H1 (cell line): ENCODE measurements around the gene OST4. TPM values are rescaled to one million over a fixed set of nuclear protein-coding genes. Genes with fewer than 3 reads are reported as not detected.

Experiments
- CTCF ChIA-PET: fragments of 300-600 bp; sonication (Branson Sonifier 250); formaldehyde crosslinking; loops from one replicate; lab custom pipeline; 2021; ENCODE audit not compliant: partially characterized antibody; lab: Charles Lee
- POLR2A ChIA-PET: fragments of 300-600 bp; sonication (Branson Sonifier 250); formaldehyde crosslinking; loops from one replicate; lab custom pipeline; 2021; ENCODE audit warnings: inconsistent platforms; ENCODE audit not compliant: partially characterized antibody; lab: Charles Lee
- DNase-seq, 2 experiments: peaks; one replicate each; pipeline versions ENCODE4 v3.0.0 to v3.0.0-alpha.2; 2010 to 2022; ENCODE audit warnings: low spot score in 2 of 2, low read depth in 1 of 2, mixed read lengths in 1 of 2
- FAIRE-seq: peaks from 2 replicates; lab custom pipeline; 2011; peaks lifted over from hg19 to GRCh38; lab: Jason Lieb, UNC
- H2AFZ ChIP-seq: 2 replicates; pipeline ENCODE4 v1.8.1; 2012; ENCODE audit warnings: low read length, inconsistent platforms
- H2AK5ac ChIP-seq: 2 replicates; pipeline ENCODE4 v1.6.1; 2013; ENCODE audit warnings: low read depth, low read length
- H2BK120ac ChIP-seq: replicated peaks from 2 replicates; pipeline ENCODE3; 2013; ENCODE audit warnings: low read depth, low read length, inconsistent platforms
- H2BK12ac ChIP-seq: 2 replicates; pipeline ENCODE4 v1.6.1; 2013; ENCODE audit warnings: low read depth, low read length
- H2BK15ac ChIP-seq: 2 replicates; pipeline ENCODE4 v1.6.1; 2013; ENCODE audit warnings: low read length
- H2BK20ac ChIP-seq: 2 replicates; pipeline ENCODE4 v1.6.1; 2013; ENCODE audit warnings: low read length
- H2BK5ac ChIP-seq: 2 replicates; pipeline ENCODE4 v1.6.1; 2013; ENCODE audit warnings: low read depth, low read length
- H3K14ac ChIP-seq: 2 replicates; pipeline ENCODE4 v1.6.1; 2013; ENCODE audit warnings: inconsistent platforms; ENCODE audit not compliant: insufficient read length
- H3K18ac ChIP-seq: 2 replicates; pipeline ENCODE4 v1.6.1; 2013; ENCODE audit warnings: low read length; ENCODE audit errors: extremely low read depth
- H3K23ac ChIP-seq: 2 replicates; pipeline ENCODE4 v1.6.1; 2013; ENCODE audit warnings: inconsistent platforms; ENCODE audit not compliant: insufficient read length
- H3K23me2 ChIP-seq: 2 replicates; pipeline ENCODE4 v1.6.1; 2013; ENCODE audit warnings: low read depth, low read length
- H3K27ac ChIP-seq: 2 replicates; pipeline ENCODE4 v1.6.1; 2011; ENCODE audit warnings: low read depth, low read length, inconsistent platforms
- H3K27me3 ChIP-seq, 4 experiments: replicated peaks in 1 of 4; 1 replicate in 1 of 4; 2 replicates in 3 of 4; pipeline versions ENCODE4 v1.6.1 to v1.8.1; 2011 to 2013; ENCODE audit warnings: low read length in 3 of 4, mild to moderate bottlenecking in 3 of 4, inconsistent platforms in 2 of 4, mixed read lengths in 2 of 4, moderate library complexity in 1 of 4; ENCODE audit not compliant: control insufficient read depth in 3 of 4, insufficient read depth in 3 of 4; ENCODE audit errors: extremely low read depth in 1 of 4
- H3K36me3 ChIP-seq, 4 experiments: 2 replicates each; pipeline versions ENCODE4 v1.6.1 to v1.8.1; 2011 to 2013; ENCODE audit warnings: mild to moderate bottlenecking in 4 of 4, low read length in 3 of 4, moderate library complexity in 2 of 4, control low read depth in 1 of 4, inconsistent platforms in 1 of 4; ENCODE audit not compliant: insufficient read depth in 4 of 4, control insufficient read depth in 2 of 4
- H3K4ac ChIP-seq: replicated peaks from 2 replicates; pipeline ENCODE3; 2013; ENCODE audit warnings: low read length, low read depth, mixed read lengths, inconsistent platforms; ENCODE audit not compliant: insufficient read length
- H3K4me1 ChIP-seq, 4 experiments: replicated peaks in 1 of 4; 1 replicate in 1 of 4; 2 replicates in 3 of 4; pipeline versions ENCODE4 v1.6.1 to v1.8.1; 2011 to 2013; ENCODE audit warnings: low read length in 3 of 4, inconsistent platforms in 2 of 4, mixed read lengths in 1 of 4; ENCODE audit not compliant: insufficient read depth in 4 of 4, control insufficient read depth in 3 of 4
- H3K4me2 ChIP-seq, 2 experiments: 2 replicates each; pipeline versions ENCODE4 v1.6.1 to v1.8.1; 2011 to 2013; ENCODE audit warnings: low read depth in 2 of 2, low read length in 2 of 2, control low read depth in 1 of 2, inconsistent platforms in 1 of 2, mild to moderate bottlenecking in 1 of 2; ENCODE audit not compliant: insufficient read depth in 1 of 2
- H3K4me3 ChIP-seq, 4 experiments: fragments of 200-600, 300-600 bp in 1 of 4; sonication (generic), shearing (Covaris generic), sonication (Bioruptor Twin) in 1 of 4; 2 replicates each; pipeline versions ENCODE4 v1.5.1 to v1.8.1; 2011 to 2016; ENCODE audit warnings: low read length in 4 of 4, low read depth in 3 of 4, control low read depth in 2 of 4, inconsistent platforms in 2 of 4, mild to moderate bottlenecking in 2 of 4, mixed read lengths in 1 of 4, moderate library complexity in 1 of 4; ENCODE audit not compliant: insufficient read depth in 2 of 4; ENCODE audit errors: extremely low read depth in 1 of 4
- H3K56ac ChIP-seq: replicated peaks from 2 replicates; pipeline ENCODE3; 2013; ENCODE audit warnings: low read depth, mild to moderate bottlenecking, mixed read lengths, low read length, inconsistent platforms; ENCODE audit not compliant: insufficient read length
- H3K79me1 ChIP-seq: 2 replicates; pipeline ENCODE4 v1.6.1; 2013; ENCODE audit warnings: low read depth, low read length, control low read depth
- H3K79me2 ChIP-seq, 2 experiments: 2 replicates each; pipeline versions ENCODE4 v1.6.1 to v1.8.1; 2012 to 2013; ENCODE audit warnings: low read length in 2 of 2, mild to moderate bottlenecking in 2 of 2, inconsistent platforms in 1 of 2; ENCODE audit not compliant: insufficient read depth in 2 of 2, control insufficient read depth in 1 of 2
- H3K9ac ChIP-seq, 4 experiments: replicated peaks in 1 of 4; 1 replicate in 1 of 4; 2 replicates in 3 of 4; pipeline versions ENCODE4 v1.6.1 to v1.8.1; 2011 to 2013; ENCODE audit warnings: low read depth in 3 of 4, low read length in 3 of 4, control low read depth in 2 of 4, mild to moderate bottlenecking in 2 of 4, moderate library complexity in 2 of 4, inconsistent platforms in 1 of 4; ENCODE audit errors: extremely low read depth in 1 of 4
- H3K9me3 ChIP-seq, 2 experiments: 2 replicates each; pipeline versions ENCODE4 v1.6.1 to v1.8.1; 2012 to 2013; ENCODE audit warnings: mild to moderate bottlenecking in 2 of 2, moderate library complexity in 2 of 2, control low read depth in 1 of 2, inconsistent platforms in 1 of 2, low read depth in 1 of 2, low read length in 1 of 2, mixed read lengths in 1 of 2; ENCODE audit not compliant: insufficient read depth in 2 of 2
- H4K20me1 ChIP-seq, 2 experiments: replicated peaks in 1 of 2; 2 replicates each; pipeline versions ENCODE3 to v1.8.1; 2011 to 2013; ENCODE audit warnings: inconsistent platforms in 2 of 2, low read length in 2 of 2, mild to moderate bottlenecking in 1 of 2; ENCODE audit not compliant: insufficient read depth in 2 of 2, control insufficient read depth in 1 of 2
- H4K5ac ChIP-seq: 2 replicates; pipeline ENCODE4 v1.6.1; 2013; ENCODE audit warnings: low read length, low read depth, mixed read lengths, inconsistent platforms; ENCODE audit not compliant: insufficient read length
- H4K8ac ChIP-seq: 2 replicates; pipeline ENCODE4 v1.8.0; 2013; ENCODE audit warnings: mild to moderate bottlenecking, moderate library complexity, low read length, inconsistent platforms; ENCODE audit not compliant: insufficient read depth; ENCODE audit errors: extremely low read depth
- H4K91ac ChIP-seq: replicated peaks from 2 replicates; pipeline ENCODE3; 2013; ENCODE audit warnings: low read length, mixed read lengths, inconsistent platforms; ENCODE audit not compliant: insufficient read length
- CHD1 ChIP-seq: IDR thresholded peaks from 2 replicates; pipeline ENCODE4 v1.6.1; 2012; ENCODE audit warnings: low read depth, low read length, improper control_type of control experiment
- CTBP2 ChIP-seq: IDR thresholded peaks from 2 replicates; pipeline ENCODE4 v1.7.0; 2011; ENCODE audit warnings: borderline replicate concordance, mild to moderate bottlenecking, moderate library complexity, mixed read lengths, low read length; ENCODE audit not compliant: insufficient read depth, insufficient read length
- HDAC6 ChIP-seq: IDR thresholded peaks from one replicate; pipeline ENCODE4 v1.7.1; 2012; ENCODE audit warnings: low read depth, mild to moderate bottlenecking, inconsistent platforms, low read length, moderate library complexity
- TCF12 ChIP-seq: IDR thresholded peaks from 2 replicates; pipeline ENCODE4 v1.6.1; 2011; ENCODE audit warnings: low read depth, mild to moderate bottlenecking, low read length
- WGBS, 2 experiments: shearing (Covaris generic) in 1 of 2; methylation state at CpG; one replicate each; pipeline versions ENCODE4 v1.1.6 to v1.1.7; 2013 to 2015; ENCODE audit warnings: low lambda C conversion rate in 2 of 2, mixed read lengths in 2 of 2, inconsistent platforms in 1 of 2, low coverage in 1 of 2, missing lambda C conversion rate in 1 of 2; ENCODE audit not compliant: insufficient replicate concordance in 2 of 2, insufficient coverage in 1 of 2, insufficient read length in 1 of 2; ENCODE audit errors: extremely low coverage in 1 of 2, missing lambda C conversion rate in 1 of 2; 5-methylcytosine and 5-hydroxymethylcytosine counted together
- polyA plus RNA-seq, 7 experiments: library from polyadenylated mRNA; depleted of rRNA in 3 of 7; stranded (reverse) in 5 of 7; unstranded in 2 of 7; fragments of >200 nt in 5 of 7; fragments of 200-250 nt in 2 of 7; gene quantifications; 1 replicate in 5 of 7; 2 replicates in 1 of 7; 4 replicates in 1 of 7; pipeline versions ENCODE4 v1.2.1 to v1.2.3, GENCODE V29; 2011 to 2013; ENCODE audit warnings: missing spikeins in 2 of 7, mixed read lengths in 2 of 7
- total RNA-seq: library from RNA; stranded (reverse); fragmentation: NEBNext Ultra II Directional; extraction: Animal tissue kit (Norgen Biotek cat#: 25700); gene quantifications from 2 replicates; pipeline ENCODE4 v1.2.1, GENCODE V29; 2021
- TF ChIP-seq, protein P1 (sequence below): IDR thresholded peaks from 2 replicates; pipeline ENCODE4 v1.6.1; 2012; ENCODE audit warnings: inconsistent platforms
- TF ChIP-seq, protein P2 (sequence below): IDR thresholded peaks from 2 replicates; pipeline ENCODE4 v1.6.1; 2012; ENCODE audit warnings: inconsistent platforms
- TF ChIP-seq, protein P3 (sequence below): IDR thresholded peaks from 2 replicates; pipeline ENCODE4 v1.6.1; 2011; ENCODE audit warnings: low read depth, mild to moderate bottlenecking, low read length; ENCODE audit not compliant: insufficient read depth

OST4 gene
- total and polyA plus RNA-seq, 2 of the 8 experiments (the other 6 are each of a cell fraction or from before 2014, with no cell fraction given) = 225 to 865 TPM

DNA sequence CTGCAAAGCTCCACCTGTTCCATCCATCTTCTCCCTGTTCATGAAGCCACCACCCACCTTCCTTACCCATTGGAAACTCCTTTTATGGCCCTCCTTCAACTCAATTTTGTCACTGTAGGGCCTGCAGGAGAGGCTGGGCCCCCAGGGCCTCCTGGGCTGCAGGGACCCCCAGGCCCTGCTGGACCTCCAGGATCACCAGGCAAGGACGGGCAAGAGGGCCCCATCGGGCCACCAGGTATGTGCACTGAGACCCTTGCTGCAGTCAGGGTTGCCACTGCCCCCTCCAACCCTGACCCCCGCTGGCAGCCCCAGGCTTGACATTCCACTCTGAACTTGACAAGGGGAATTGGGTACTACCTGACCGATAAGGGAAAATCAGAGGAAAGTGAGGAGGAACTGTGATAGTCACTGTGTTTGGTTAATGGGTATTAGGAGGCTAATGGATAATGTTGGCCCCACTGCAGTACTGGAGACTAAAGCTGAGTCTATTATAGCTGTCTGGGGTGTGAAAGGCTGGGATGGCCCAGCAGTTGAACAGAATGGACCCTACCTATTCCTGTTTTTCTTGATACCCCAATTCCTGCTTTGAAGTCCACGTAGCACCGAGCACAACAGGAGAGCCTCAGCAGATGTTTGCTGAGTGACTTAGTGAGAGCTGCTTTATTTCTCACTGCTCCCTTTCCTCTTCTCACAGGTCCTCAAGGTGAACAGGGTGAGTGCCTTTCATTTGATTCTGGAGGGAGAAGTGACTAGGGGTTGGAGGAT lies 13.0 kb upstream of the OST4 start:
- H2BK20ac ChIP-seq = no peak overlapping the region
- H3K9me3 ChIP-seq = no peaks in the 10 kb centered on the region
- H3K27ac ChIP-seq = no peak overlapping the region
- peaks cover 4 to 28% (median 10%) of the 10 kb centered on the region in 4 experiments; a peak in 6 of 7 replicates for H3K4me1 ChIP-seq
- H3K27me3 ChIP-seq = peaks cover 0 to 9% (median 4%) of the 10 kb centered on the region in 4 experiments; a peak in 2 of 7 replicates
- FAIRE-seq (no peak), DNase-seq (no peak)
- no peak overlapping the region; the same call in 1 of the 2 replicates for H2BK12ac ChIP-seq
- no peak overlapping the region for H4K5ac ChIP-seq
- peaks cover 13% of the 10 kb centered on the region; the same call in 1 of the 2 replicates for H3K23me2 ChIP-seq
- no peak overlapping the region for H2BK120ac ChIP-seq
- POLR2A ChIA-PET = interaction anchor here (0.6 to 5.9 kb wide), 6 partner anchors 12 to 272 kb away, joined by 4 to 63 read pairs (median 13); partner anchors contain the start of genes AGBL5, ATRAID, GTF3C2 and OST4
- H4K8ac ChIP-seq = no peak overlapping the region
- no peaks in the 10 kb centered on the region for H3K79me2 ChIP-seq
- WGBS, 2 experiments = 89% methylated on average over 6 of the region's 6 CpGs; no CpG with 5 or more reads in 1 of the 2 experiments
- no peak overlapping the region for H2AFZ ChIP-seq
- H4K91ac ChIP-seq = no peak overlapping the region
- H2AK5ac ChIP-seq = no peak overlapping the region
- H3K4me3 ChIP-seq = no peak overlapping the region
- no peak overlapping the region for H3K9ac ChIP-seq
- peaks cover 0 to 1% of the 10 kb centered on the region in 2 experiments for H4K20me1 ChIP-seq
- no peak overlapping the region for H2BK15ac ChIP-seq
- H3K56ac ChIP-seq = no peak overlapping the region
- CTCF ChIA-PET = interaction anchor here (0.7 to 16.5 kb wide), 9 partner anchors 8 to 165 kb away, joined by 3 to 160 read pairs (median 3); partner anchors contain the start of genes AGBL5 and PREB
- H3K14ac ChIP-seq = no peak overlapping the region
- no peak overlapping the region for H3K23ac ChIP-seq
- H3K36me3 ChIP-seq = no peaks in the 10 kb centered on the region
- no peak overlapping the region; a peak in 1 of 4 replicates for H3K4me2 ChIP-seq
- H3K18ac ChIP-seq = no peak overlapping the region
- H2BK5ac ChIP-seq = no peak overlapping the region
- H3K4ac ChIP-seq = no peak overlapping the region
- no peaks in the 10 kb centered on the region for H3K79me1 ChIP-seq
- TF ChIP-seq, protein P1, sequence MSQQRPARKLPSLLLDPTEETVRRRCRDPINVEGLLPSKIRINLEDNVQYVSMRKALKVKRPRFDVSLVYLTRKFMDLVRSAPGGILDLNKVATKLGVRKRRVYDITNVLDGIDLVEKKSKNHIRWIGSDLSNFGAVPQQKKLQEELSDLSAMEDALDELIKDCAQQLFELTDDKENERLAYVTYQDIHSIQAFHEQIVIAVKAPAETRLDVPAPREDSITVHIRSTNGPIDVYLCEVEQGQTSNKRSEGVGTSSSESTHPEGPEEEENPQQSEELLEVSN = no peak
- no peak for TF ChIP-seq CHD1
- TF ChIP-seq HDAC6 = no peak
- TF ChIP-seq CTBP2 = no peak
- TF ChIP-seq TCF12 = no peak
- TF ChIP-seq, protein P2, sequence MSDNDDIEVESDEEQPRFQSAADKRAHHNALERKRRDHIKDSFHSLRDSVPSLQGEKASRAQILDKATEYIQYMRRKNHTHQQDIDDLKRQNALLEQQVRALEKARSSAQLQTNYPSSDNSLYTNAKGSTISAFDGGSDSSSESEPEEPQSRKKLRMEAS = no peak
- TF ChIP-seq, protein P3, sequence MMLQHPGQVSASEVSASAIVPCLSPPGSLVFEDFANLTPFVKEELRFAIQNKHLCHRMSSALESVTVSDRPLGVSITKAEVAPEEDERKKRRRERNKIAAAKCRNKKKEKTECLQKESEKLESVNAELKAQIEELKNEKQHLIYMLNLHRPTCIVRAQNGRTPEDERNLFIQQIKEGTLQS = no peak
